Epidermal melanocyte (primary cell): ENCODE data around the gene ZNF865.

Experiments used
- DNase-seq: peaks from one replicate; pipeline ENCODE4 v3.0.0; 2011; ENCODE audit warnings: low spot score; ENCODE audit not compliant: insufficient read length

The ZNF865 gene

DNA sequence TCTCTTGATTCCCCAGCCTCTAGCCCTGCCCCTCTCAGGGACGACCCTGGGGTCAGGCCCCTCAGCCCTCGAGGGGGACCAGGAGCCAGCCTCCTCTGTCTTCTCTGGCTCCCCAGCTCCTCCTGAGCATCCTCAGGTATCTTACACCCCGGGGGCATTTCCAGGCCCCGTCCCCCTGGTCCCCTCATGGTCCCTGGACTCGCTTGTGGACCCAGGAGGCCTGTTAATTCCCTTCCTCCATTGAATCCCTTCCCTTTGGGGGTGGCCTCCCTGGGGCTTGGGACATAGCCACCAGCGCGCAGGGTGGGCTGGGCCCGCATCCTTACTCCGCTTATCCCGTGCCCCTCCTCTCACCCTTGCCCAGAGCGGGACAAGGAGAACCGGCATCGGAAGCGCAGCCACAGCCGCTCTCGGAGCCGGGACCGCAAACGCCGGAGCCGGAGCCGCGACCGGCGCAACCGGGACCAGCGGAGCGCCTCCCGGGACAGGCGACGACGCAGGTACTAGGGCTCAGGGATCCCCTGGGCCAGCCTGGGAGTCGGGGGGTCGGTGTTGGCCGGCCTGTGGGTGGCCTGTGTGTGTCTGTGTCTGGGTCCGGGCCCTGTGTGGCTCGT is 53.5 kb downstream of the ZNF865 start:
- DNase-seq = no peak

DNA sequence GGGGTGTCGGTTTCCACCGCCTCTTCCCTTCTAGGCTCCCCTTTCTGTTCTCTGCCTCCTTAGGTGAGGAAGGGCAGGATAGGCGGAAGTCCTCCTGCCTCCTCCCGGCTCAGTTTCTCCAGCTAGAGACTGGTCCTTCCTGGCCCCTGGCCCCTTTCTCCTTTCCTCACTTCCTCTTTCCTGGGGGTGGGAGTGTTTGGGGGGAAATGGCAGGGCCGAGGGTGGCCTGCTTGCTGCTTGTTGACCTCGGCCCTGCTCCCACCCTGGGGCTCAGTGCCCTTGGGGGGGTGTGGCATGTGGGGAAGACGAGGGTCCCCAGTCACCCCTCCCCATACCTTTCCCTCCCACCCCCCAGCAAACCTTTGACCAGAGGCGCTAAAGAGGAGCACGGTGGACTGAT is 54.4 kb downstream of the ZNF865 start:
- DNase-seq = no peak

DNA sequence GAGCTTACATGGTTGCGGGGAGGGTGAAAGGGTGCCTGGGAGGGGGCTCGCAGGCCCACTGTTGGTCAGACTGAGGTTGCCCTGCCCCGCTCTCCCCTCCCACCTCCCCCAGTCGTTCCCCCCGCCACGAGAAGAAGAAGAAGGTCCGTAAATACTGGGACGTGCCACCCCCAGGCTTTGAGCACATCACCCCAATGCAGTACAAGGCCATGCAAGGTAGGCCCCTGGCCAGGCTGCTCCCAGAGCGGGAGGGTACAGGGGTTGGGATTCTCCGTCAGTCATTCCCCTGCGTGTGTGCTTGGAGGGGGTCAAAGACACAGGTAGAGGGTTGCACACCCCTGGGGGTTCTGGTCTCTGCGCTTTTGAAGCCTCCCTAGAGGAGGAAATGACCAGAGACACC is 55.0 kb downstream of the ZNF865 start:
- DNase-seq = no peak

DNA sequence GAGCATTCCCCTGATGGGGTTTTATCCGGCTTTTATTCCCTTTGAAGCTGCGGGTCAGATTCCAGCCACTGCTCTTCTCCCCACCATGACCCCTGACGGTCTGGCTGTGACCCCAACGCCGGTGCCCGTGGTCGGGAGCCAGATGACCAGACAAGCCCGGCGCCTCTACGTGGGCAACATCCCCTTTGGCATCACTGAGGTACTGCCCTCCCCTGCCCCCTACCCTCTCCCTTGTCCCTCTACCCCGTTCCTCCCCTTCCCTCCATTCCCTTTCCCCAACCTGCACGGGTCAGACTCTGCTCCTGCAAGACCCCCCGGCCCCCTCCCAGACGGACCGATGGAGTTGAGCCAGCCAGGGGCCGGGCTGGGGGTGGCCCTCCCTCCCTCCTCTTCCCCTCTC is 55.5 kb downstream of the ZNF865 start:
- DNase-seq = no peak

DNA sequence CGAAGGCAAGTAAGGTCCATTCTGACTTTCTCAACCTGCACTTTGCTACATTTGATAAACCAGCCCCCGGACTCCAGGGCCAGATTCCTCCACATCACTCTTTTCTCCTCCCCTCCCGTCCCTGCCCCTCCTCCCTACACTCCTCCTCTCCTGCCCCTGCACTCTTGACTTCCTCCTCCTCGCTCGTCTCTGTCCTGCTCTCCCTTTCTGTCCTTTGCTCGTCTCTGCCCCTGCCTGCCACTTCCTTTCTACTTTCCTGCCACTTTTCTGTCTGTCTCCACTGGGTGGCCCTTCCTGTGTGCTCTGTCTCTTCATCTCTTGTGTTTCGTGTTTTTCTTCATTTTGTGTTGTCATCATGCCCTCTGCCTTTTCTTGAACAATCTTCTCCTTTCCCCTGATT is 56.4 kb downstream of the ZNF865 start:
- DNase-seq = no peak

DNA sequence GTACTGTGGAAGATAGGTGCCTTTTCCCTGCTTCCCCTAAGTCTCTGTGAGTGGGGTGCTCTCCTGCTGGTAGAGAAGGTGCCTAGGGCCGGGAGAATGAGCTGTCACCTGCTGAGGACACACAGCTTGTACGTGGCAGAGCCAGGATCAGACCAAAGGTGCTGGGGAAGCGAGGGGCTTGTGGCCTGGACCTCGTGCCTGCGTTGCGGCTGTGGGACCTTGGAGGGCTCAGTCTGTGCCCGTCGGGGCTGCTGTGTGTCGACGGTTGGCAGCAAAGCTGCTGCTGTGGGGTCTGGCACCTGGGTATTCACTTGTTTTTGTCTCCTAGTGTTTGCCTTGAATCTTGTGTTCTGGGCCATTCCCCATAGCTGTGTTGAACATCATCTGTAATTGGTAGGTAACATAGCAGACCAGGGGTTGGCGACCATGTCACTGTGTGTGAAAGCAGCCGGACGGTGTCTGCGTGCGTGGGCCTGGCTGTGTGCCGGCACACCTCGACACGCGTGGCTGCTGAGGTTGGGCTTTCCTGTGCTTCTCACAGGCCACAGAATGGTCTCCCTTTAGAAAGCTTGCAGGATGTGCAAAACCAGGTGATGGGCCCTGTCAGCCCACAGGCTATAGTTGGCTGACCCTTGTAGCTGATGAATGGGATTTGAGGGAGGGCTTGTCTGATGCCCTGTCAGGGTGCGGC is 58.5 kb downstream of the ZNF865 start:
- no peak for DNase-seq

DNA sequence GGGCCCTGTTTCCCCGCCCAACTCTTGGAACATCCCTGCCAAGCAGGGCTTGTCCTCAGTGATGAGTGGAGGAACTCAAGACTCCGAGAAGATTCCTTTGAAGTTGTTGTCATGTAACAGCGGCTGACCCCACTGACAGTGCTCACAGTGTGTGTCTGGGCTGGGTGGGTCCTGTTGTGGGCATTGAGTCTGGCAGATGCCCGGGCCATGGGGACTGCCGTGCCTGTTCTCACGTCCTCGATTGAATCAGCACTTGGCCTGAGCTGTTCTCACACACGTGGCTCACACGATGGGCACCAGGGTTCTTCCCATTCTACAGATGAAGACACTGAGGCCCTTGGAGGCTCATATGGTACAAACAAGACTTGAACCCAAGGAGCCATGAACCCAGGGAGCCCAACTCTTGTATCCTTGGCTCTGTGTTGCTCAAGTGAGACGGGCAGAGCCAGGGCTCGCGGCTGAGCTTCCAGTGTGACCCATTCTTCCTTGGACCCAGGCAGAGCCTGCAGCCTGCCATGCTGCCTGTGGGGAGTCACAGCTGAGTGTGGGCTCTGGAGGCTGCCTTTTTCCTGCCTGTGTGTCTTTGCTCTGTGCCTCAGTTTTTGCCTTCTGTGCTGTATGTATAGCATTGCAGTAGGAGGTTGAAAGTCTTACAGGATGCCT is 61.0 kb downstream of the ZNF865 start:
- DNase-seq = no peak
